SH-SY5Y (cell line): ENCODE data around the gene SLC25A20.

Experiments
- GATA2 ChIP-seq: IDR thresholded peaks from 2 replicates; pipeline ENCODE4 v1.6.1; 2011; ENCODE audit warnings: mild to moderate bottlenecking, low read depth, low read length
- GATA3 ChIP-seq: IDR thresholded peaks from 2 replicates; pipeline ENCODE4 v1.6.1; 2011; ENCODE audit warnings: low read depth, mild to moderate bottlenecking, low read length, moderate library complexity

- TF ChIP-seq GATA2 (no peak), GATA3 (no peak)
Observed at GRCh38 chr3:48858709-48859108, 40.0 kb downstream of the SLC25A20 start.
